Calu3 (cell line): ENCODE results near the gene AAK1. TPM values are rescaled to one million over a fixed set of nuclear protein-coding genes. Genes with fewer than 3 reads are reported as not detected.

Experiments
- BruUV-seq: library from RNA; stranded (reverse); fragments of 400-500 nt; replicated peaks from 2 replicates; lab custom pipeline; 2021; lab: Mats Ljungman, UMichigan
- CTCF ChIA-PET: fragments of 300-600 bp; sonication (Branson Sonifier 250); formaldehyde crosslinking; loops from one replicate; lab custom pipeline; 2022; ENCODE audit warnings: antibody characterized with exemption; lab: Charles Lee
- DNase-seq: peaks from one replicate; pipeline ENCODE4 v3.0.0; 2022
- H3K27ac Mint-ChIP-seq: one replicate; pipeline ENCODE4 v1.8.0; 2022; ENCODE audit warnings: mixed read lengths; ENCODE audit not compliant: unreplicated experiment
- H3K27me3 Mint-ChIP-seq: one replicate; pipeline ENCODE4 v1.8.0; 2022; ENCODE audit warnings: mixed read lengths; ENCODE audit not compliant: unreplicated experiment
- H3K36me3 Mint-ChIP-seq: one replicate; pipeline ENCODE4 v1.8.0; 2022; ENCODE audit warnings: mild to moderate bottlenecking, moderate library complexity, mixed read lengths; ENCODE audit not compliant: insufficient read depth, unreplicated experiment
- H3K4me1 Mint-ChIP-seq: one replicate; pipeline ENCODE4 v1.8.0; 2022; ENCODE audit warnings: mild to moderate bottlenecking, low read depth, mixed read lengths; ENCODE audit not compliant: unreplicated experiment
- H3K4me3 Mint-ChIP-seq: one replicate; pipeline ENCODE4 v1.8.0; 2022; ENCODE audit warnings: mild to moderate bottlenecking, low read depth, moderate library complexity, mixed read lengths; ENCODE audit not compliant: unreplicated experiment
- H3K9me3 Mint-ChIP-seq: one replicate; pipeline ENCODE4 v1.8.0; 2022; ENCODE audit warnings: low read depth, mixed read lengths; ENCODE audit not compliant: unreplicated experiment
- CTCF ChIP-seq: fragments of 200-600 bp; IDR thresholded peaks from one replicate; pipeline ENCODE4 v1.8.0; 2022; ENCODE audit warnings: antibody characterized with exemption; ENCODE audit not compliant: unreplicated experiment
- intact Hi-C: fragments of 100-400 bp; cut with micrococcal nuclease; formaldehyde crosslinking; loops from one replicate; pipeline ENCODE4 v1.10.0; 2022; ENCODE audit not compliant: unreplicated experiment
- total RNA-seq: library from RNA; stranded (reverse); gene quantifications from 2 replicates; pipeline ENCODE4 v1.2.3, GENCODE V29; 2022

Gene AAK1
- total RNA-seq, 1 experiment from 2014 or later, result 46.7 TPM

- Mint-ChIP-seq H3K36me3 (peaks cover 5% of the 10 kb centered on the region), H3K4me3 (peak overlapping the region; percentile 10), H3K4me1 (peaks cover 55% of the 10 kb centered on the region), H3K27ac (peak overlapping the region; percentile 37), H3K9me3 (no peaks in the 10 kb centered on the region), H3K27me3 (no peaks in the 10 kb centered on the region)
- DNase-seq, result peak; percentile 38
- intact Hi-C loops, result no loop called here
- TF ChIP-seq CTCF, result no peak
- no TSS peak for BruUV-seq
- CTCF ChIA-PET, result interaction anchor here (0.5 to 1.0 kb wide), 3 partner anchors 64 to 481 kb away, joined by 3 to 5 read pairs (median 3); no protein-coding TSS in a partner anchor
These were observed 61.6 kb downstream of the AAK1 start for GRCh38 chr2:69581774-69582581.

- Mint-ChIP-seq H3K4me1 (peaks cover 70% of the 10 kb centered on the region), H3K9me3 (no peaks in the 10 kb centered on the region), H3K27ac (no peak overlapping the region), H3K27me3 (no peaks in the 10 kb centered on the region), H3K36me3 (peaks cover 5% of the 10 kb centered on the region), H3K4me3 (no peak overlapping the region)
- intact Hi-C loops, result no loop called here
- CTCF ChIA-PET, result interaction anchor here (0.9 kb wide), 1 partner anchor 10 kb away, joined by 3 read pairs; no protein-coding TSS in a partner anchor
- BruUV-seq, result no TSS peak
- no peak for TF ChIP-seq CTCF
- no peak for DNase-seq
These were observed 63.1 kb downstream of the AAK1 start for GRCh38 chr2:69580486-69580885.

GRCh38 chr2:69579536-69579935 is 64.0 kb downstream of the AAK1 start:
- no peak for DNase-seq
- BruUV-seq, result no TSS peak
- CTCF ChIA-PET, result interaction anchor here (0.9 kb wide), 1 partner anchor 14 kb away, joined by 3 read pairs; no protein-coding TSS in a partner anchor
- no peaks in the 10 kb centered on the region for H3K27me3 Mint-ChIP-seq
- H3K4me1 Mint-ChIP-seq, result peaks cover 70% of the 10 kb centered on the region
- no peak overlapping the region for H3K4me3 Mint-ChIP-seq
- TF ChIP-seq CTCF, result no peak
- intact Hi-C loops, result no loop called here
- no peaks in the 10 kb centered on the region for H3K9me3 Mint-ChIP-seq
- H3K36me3 Mint-ChIP-seq, result peaks cover 5% of the 10 kb centered on the region
- H3K27ac Mint-ChIP-seq, result no peak overlapping the region

GRCh38 chr2:69578198-69578540 is 65.4 kb downstream of the AAK1 start:
- peaks cover 61% of the 10 kb centered on the region for H3K4me1 Mint-ChIP-seq
- H3K27ac Mint-ChIP-seq, result no peak overlapping the region
- no peaks in the 10 kb centered on the region for H3K27me3 Mint-ChIP-seq
- H3K4me3 Mint-ChIP-seq, result no peak overlapping the region
- no TSS peak for BruUV-seq
- intact Hi-C loops, result no loop called here
- TF ChIP-seq CTCF, result no peak
- H3K36me3 Mint-ChIP-seq, result peaks cover 5% of the 10 kb centered on the region
- CTCF ChIA-PET, result no interaction called here
- no peak for DNase-seq
- no peaks in the 10 kb centered on the region for H3K9me3 Mint-ChIP-seq
